ENCODE measurements around the gene PLPP1.

PLPP1 gene

GRCh38 chr5:55393501-55394175 lies 141.1 kb downstream of the PLPP1 start:
- DNase-seq, result no peak

- DNase-seq, result no peak
Observed at GRCh38 chr5:55392669-55393068, 142.1 kb downstream of the PLPP1 start.

- DNase-seq, result no peak
Observed at GRCh38 chr5:55391707-55392106, 143.1 kb downstream of the PLPP1 start.

GRCh38 chr5:55387865-55388264 lies 146.9 kb downstream of the PLPP1 start:
- no peak for DNase-seq

GRCh38 chr5:55386356-55386755 lies 148.4 kb downstream of the PLPP1 start:
- DNase-seq, result no peak

- no peak for DNase-seq
Observed at GRCh38 chr5:55385846-55386245, 148.9 kb downstream of the PLPP1 start.

- no peak for DNase-seq
Observed at GRCh38 chr5:55385227-55385626, 149.5 kb downstream of the PLPP1 start.

GRCh38 chr5:55384072-55384471 lies 150.7 kb downstream of the PLPP1 start:
- no peak for DNase-seq

- no peak for DNase-seq
Observed at GRCh38 chr5:55383254-55383653, 151.5 kb downstream of the PLPP1 start.

- no peak for DNase-seq
Observed at GRCh38 chr5:55377810-55378209, 157.0 kb downstream of the PLPP1 start.

Measured in NCI-H2227 treated with DMSO at 0.1 percent for 48 hours (cell line).